DMS114 treated with DMSO at 0.1 percent for 48 hours (cell line): ENCODE data around the gene RFX3.

Experiments
- DNase-seq: peaks from one replicate; lab custom pipeline; 2025; ENCODE audit not compliant: unreplicated experiment; lab: John Stamatoyannopoulos, UW

The RFX3 gene

GRCh38 chr9:3478549-3478953, 47.2 kb downstream of the RFX3 start:
- DNase-seq = no peak

GRCh38 chr9:3477236-3477834, 48.5 kb downstream of the RFX3 start:
- DNase-seq = no peak

- DNase-seq = no peak
Measured at GRCh38 chr9:3475300-3476020, 50.3 kb downstream of the RFX3 start.

DNA sequence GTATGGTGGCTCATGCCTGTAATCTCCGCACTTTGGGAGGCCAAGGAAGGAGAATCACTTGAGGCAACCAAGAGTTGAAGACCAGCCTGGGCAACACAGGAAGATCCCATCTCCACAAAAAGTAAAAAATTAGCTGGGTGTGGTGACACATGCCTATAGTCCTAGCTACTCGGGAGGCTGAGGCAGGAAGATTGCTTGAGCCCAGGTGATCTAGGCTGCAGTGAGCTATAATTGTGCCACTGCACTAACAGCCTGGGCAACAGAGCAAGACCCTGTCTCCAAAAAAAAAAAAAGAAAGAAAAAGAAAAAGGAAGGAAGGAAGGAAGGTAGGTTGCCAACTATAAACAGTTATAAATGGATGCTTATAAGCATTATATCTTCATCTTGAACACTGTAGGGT, 51.0 kb downstream of the RFX3 start:
- no peak for DNase-seq

DNA sequence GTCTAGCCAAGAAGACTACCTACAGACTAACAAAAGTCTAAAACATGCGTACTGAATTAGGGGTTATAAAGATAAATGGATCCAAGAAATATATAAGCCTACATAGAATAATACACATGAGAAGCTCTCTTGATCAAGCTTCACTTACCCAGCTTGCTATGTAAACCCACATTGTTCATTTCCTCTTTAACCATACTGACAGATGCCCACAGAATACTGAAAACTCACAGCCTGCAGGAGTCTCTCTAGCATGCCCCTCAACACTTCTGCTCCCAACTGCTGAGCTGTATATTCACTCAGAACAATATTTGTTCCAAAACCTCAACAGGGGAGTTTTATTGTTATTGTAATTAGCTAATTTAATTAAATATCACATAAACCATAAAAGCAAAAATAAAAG, 52.4 kb downstream of the RFX3 start:
- DNase-seq = no peak

GRCh38 chr9:3471883-3472282, 53.9 kb downstream of the RFX3 start:
- no peak for DNase-seq

GRCh38 chr9:3468421-3469205, 57.2 kb downstream of the RFX3 start:
- DNase-seq = no peak

GRCh38 chr9:3467593-3468219, 58.1 kb downstream of the RFX3 start:
- DNase-seq = peak; percentile 44

GRCh38 chr9:3464033-3464638, 61.7 kb downstream of the RFX3 start:
- no peak for DNase-seq

GRCh38 chr9:3458806-3459475, 66.9 kb downstream of the RFX3 start:
- DNase-seq = no peak

DNA sequence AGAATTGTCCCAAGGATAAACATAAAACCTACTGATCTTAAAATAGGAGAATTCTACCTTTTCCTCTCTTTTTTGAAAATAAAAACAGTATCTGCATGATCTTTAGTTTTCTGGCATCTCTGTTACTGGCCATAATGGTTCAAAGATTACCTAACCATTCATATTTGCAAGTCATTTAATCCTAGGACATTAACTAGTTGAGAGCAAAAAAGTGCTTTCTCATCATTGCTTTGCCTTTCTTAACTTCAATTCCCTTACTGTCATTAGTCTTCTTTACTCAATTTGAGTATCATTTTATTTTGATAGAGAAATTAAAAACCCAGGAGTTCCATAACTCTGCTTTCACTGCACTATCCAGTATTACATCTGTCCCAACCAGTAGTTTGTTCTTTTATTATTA, 68.6 kb downstream of the RFX3 start:
- DNase-seq = no peak

GRCh38 chr9:3455717-3456116, 70.1 kb downstream of the RFX3 start:
- DNase-seq = no peak

DNA sequence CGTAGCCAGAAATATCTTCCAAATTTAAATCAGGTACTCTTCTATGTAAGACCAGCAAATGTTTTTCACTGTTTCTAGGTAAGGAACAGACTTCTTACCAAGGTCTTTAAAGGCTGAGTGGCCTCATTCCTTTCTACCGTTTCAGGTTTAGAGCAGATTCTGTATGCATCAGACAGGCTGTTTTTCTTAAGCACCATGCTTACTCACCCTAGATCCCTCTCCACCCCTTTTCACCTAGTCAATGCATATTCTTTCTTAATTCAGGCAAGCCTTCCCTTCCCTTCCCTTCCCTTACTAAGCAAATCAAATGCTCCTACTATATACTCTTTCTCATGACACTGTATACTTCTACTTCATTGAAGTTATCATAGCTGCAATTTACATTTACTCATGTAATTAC, 70.7 kb downstream of the RFX3 start:
- DNase-seq = no peak

DNA sequence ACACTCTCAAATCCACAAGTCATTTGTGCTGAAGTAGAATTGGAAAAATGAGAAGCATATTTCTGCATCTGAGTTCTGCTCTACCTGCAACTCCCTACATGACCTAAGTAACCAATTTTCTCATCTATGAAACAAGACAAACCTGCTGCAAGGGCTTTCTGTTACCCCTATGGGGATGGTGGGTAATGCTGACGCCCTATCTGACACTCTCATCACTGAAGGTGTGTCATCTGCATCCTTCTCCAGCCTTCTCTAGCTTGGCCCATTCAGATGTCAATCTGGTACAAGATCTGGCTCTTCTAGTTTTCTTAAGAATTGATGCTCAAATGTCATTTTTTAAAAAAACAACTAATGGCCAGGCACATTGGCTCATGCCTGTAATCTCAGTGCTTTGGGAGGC, 73.8 kb downstream of the RFX3 start:
- no peak for DNase-seq

- no peak for DNase-seq
Measured at GRCh38 chr9:3447788-3448187, 78.0 kb downstream of the RFX3 start.

GRCh38 chr9:3447143-3447542, 78.7 kb downstream of the RFX3 start:
- DNase-seq = no peak

GRCh38 chr9:3446313-3446712, 79.5 kb downstream of the RFX3 start:
- DNase-seq = no peak

GRCh38 chr9:3444016-3444415, 81.8 kb downstream of the RFX3 start:
- DNase-seq = no peak

DNA sequence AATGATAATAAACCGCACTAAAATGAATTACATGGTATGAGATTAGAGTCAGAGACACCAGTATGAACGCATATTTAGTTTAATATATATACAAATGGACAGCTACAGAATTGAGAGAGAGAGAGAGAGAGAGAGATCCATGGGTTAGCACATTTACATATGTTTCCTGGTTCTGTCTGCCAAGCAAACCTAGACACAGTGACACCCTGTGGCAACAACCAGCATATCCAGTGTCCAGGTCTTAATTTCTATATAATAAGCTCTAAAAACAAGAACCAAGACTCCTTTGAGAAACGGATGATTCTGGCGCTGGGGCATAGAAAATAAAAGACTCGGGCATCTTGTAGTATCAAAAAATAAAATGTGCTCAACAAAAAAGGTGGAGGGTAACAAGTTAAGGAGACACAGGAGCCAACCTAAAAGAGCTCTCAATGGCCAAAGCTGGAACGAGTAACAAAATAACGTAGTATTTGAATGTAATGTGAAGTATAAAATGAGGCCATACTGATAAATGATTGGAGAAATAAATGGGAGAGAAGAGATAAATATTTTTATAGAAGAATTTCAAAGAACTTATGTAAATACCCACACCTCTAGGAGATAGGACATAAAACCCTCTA, 84.5 kb downstream of the RFX3 start:
- DNase-seq = peak; percentile 23
